Esophagus muscularis mucosa (tissue), 4 donors: ENCODE measurements around the gene TEX14.

Source experiments
- EP300 ChIP-seq: sonication (generic); formaldehyde crosslinking; IDR thresholded peaks from one replicate; pipeline ENCODE4 v1.6.1; 2017; ENCODE audit warnings: antibody characterized with exemption
- POLR2A ChIP-seq: fragments of 450-650 bp; IDR thresholded peaks from one replicate; pipeline ENCODE4 v1.6.1; 2017; ENCODE audit warnings: antibody characterized with exemption, moderate library complexity, mild to moderate bottlenecking, low read depth
- POLR2AphosphoS5 ChIP-seq, 2 donors: sonication (generic); formaldehyde crosslinking; IDR thresholded peaks; one replicate each; pipeline ENCODE4 v1.6.1; 2017; ENCODE audit warnings: antibody characterized with exemption in 2 of 2
- TF ChIP-seq, protein P1 (sequence below), 3 experiments: fragments of 200-600 bp in 2 of 3; fragments of 450-650 bp in 1 of 3; sonication (generic) in 2 of 3; IDR thresholded peaks; one replicate each; pipeline ENCODE4 v1.5.1; 2017 to 2019; ENCODE audit warnings: antibody characterized with exemption in 3 of 3, mild to moderate bottlenecking in 2 of 3, moderate library complexity in 1 of 3

DNA sequence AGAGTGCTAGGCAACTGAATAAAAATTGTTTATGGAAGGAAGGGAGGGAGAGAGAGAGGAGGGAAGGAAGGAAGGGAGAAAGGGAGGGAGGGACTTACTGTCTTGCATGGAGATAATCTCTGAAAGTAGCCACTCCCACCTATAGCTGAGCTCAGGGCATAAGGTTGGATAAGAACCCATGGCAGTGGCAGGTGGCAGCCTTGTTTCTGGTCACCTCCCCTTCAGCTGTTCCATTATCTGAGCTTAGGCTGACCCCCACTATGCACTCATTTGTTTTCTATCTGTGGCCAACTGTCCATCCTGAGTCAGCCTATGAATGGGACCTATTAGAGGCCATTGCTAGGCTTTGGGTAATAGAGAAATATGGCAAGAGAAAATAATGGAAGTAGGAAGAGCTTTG lies 152.1 kb downstream of the TEX14 start:
- TF ChIP-seq, protein P1, sequence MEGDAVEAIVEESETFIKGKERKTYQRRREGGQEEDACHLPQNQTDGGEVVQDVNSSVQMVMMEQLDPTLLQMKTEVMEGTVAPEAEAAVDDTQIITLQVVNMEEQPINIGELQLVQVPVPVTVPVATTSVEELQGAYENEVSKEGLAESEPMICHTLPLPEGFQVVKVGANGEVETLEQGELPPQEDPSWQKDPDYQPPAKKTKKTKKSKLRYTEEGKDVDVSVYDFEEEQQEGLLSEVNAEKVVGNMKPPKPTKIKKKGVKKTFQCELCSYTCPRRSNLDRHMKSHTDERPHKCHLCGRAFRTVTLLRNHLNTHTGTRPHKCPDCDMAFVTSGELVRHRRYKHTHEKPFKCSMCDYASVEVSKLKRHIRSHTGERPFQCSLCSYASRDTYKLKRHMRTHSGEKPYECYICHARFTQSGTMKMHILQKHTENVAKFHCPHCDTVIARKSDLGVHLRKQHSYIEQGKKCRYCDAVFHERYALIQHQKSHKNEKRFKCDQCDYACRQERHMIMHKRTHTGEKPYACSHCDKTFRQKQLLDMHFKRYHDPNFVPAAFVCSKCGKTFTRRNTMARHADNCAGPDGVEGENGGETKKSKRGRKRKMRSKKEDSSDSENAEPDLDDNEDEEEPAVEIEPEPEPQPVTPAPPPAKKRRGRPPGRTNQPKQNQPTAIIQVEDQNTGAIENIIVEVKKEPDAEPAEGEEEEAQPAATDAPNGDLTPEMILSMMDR (IDR thresholded peaks at IDR 0.05), result no peak
- TF ChIP-seq POLR2AphosphoS5 (IDR thresholded peaks at IDR 0.05), result no peak
- TF ChIP-seq POLR2A, result no peak
- no peak for TF ChIP-seq EP300
